Right ventricle myocardium inferior (tissue), 1 donor: ENCODE data around the gene HAUS3. TPM values are rescaled to one million over a fixed set of nuclear protein-coding genes. Genes with fewer than 3 reads are reported as not detected.
A peak's percentile ranks its signal among the peaks of the same experiment; 100 is the strongest.

ENCODE experiments used
- ATAC-seq: fragments of 200-7000 bp; cut with Tn5 transposase; one replicate; pipeline ENCODE4 v1.9.1; 2020; ENCODE audit warnings: mild to moderate bottlenecking, moderate library complexity
- DNase-seq: peaks from one replicate; pipeline ENCODE4 v3.0.0; 2021; ENCODE audit errors: missing footprints
- intact Hi-C: fragments of 100-400 bp; cut with DNase I; formaldehyde crosslinking; loops from one replicate; pipeline ENCODE4 v1.11.0; 2022
- total RNA-seq: library from RNA; stranded (reverse); fragmentation: NEBNext Ultra II Directional; extraction: Animal tissue kit (Norgen Biotek cat#: 25700); gene quantifications from one replicate; pipeline ENCODE4 v1.2.1, GENCODE V29; 2021
- donor health status: DM: no; HTN: yes; CAD: no; lungs with severe emphysema.

HAUS3 gene
- total RNA-seq, 1 donor from 2014 or later, result 7.7 TPM

DNA sequence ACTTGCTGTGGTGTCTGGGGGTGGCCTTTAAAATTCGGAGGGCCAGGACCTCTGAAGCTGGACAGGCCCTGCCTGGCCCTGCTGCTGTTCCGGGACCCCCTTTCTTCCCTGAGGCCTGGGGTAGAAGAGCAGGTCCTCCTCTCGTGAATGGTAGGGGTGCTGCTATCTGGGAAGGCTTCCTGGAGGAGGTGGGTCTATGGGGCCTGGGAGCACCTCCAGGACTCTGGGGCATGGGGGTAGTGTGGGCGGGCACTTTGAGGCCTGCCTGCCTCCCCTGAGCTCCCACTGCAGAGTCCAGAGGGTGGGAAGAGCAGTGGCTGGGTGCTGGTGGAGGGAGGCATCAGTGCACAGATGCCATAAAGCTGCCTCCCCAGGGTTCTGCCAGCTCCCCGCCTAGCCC, 24.9 kb upstream of the HAUS3 start:
- intact Hi-C loops, result loop anchor here (5.0 to 10.0 kb wide), 2 partner anchors 85 to 198 kb away; partner anchors contain the start of gene RNF4
- ATAC-seq (no peak), DNase-seq (no peak)

DNA sequence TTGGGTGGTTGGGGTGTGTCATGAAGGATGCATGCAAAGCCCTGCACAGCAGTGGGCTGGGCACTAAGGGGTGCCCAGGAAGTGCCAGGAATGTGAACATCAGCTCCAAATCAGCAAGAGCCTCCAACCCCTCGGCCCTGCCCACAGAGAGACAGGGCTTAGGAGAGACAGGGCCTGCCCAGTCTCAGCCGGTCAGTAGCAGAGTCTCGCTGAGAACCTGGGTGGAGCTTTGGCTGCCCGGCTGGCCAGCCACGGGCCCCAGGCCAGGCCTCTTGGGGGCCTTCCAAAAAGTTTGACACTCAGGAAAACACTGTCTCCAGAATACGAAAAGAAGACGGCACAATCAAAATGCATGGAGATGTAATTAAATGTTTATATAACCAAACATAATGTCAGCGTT, 24.3 kb upstream of the HAUS3 start:
- ATAC-seq (peak; percentile 41), DNase-seq (peak; percentile 83)
- intact Hi-C loops, result loop anchor here (5.0 to 10.0 kb wide), 2 partner anchors 86 to 199 kb away; partner anchors contain the start of gene RNF4

DNA sequence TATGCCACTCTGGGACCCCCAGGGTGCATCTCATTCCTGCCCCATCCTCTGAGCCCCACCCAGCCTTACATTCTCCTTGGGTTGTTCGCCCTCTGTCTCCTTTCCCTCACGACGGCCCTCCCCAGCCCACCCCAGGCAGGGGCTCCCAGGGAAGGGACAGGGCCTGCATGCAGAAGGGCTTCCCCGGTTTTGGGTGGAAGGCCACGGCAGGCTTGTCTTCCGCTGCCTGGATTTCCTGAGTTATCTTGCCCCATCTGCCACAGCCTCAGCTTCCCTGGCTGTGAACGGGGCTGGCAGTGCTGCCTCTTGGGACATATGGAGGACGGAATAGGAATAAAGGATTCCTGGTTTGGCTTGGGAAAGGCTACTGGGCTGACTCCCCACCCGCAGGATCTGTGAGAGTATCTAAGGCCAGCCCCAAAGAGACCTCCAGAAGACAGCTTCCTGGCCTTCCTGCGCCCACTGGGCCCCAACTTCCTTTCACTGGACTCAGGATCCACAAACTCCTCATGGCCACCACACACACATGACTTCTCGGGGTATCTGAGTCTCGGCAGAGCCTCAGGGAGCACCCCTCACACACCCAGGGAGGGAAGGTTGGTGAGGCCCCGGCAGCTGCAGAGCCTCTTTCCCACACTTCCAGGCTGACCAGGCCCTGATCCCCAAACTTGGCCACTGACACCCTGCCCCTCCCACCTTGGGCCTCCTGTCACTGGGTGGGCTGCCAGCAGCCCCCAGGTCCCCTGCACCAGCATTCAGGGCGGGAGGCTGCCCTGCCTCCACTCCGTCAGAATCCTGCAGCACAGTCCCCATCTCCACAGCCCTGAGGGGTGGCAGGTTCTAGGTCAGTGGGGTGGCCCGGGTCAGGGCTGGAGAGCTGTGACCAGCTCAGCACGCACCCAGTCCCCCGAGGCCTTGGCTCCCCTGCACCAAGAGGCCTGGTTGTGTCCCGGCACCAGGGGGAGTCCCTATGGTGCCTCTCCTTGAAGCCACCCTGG, 23.5 kb upstream of the HAUS3 start:
- ATAC-seq (no peak), DNase-seq (peak; percentile 73)
- intact Hi-C loops, result loop anchor here (5.0 to 10.0 kb wide), 2 partner anchors 87 to 199 kb away; partner anchors contain the start of gene RNF4

DNA sequence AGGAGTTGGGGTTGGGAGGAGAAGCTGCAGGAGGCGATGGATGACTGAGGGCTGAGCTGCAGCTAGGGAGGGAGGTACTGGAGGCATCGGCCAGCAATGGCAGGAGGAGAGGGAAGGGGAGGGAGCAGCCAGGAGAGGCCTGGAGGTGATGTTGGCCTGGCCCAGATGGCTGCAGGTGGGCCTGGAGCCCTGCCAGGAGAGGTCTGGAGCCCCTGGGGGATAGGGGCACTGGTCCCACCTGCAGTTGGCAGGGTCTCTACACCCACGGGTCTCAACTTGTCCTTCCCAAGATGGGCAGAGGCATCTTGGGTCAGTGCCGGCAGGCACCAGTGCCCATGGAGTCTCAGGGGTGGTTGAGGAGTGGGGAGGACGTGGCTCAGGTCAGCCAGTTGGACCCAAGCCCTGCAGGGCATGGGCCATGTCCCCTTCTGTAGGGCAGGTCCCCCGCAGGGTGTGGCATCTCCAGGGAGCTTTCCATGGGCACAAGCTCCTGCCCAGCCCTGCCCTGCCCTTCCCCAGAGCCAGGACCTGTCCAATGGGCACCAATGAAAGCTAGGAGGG, 22.6 kb upstream of the HAUS3 start:
- DNase-seq (peak; percentile 61), ATAC-seq (no peak)
- intact Hi-C loops, result loop anchor here (5.0 to 10.0 kb wide), 3 partner anchors 88 to 493 kb away; partner anchors contain the start of genes RNF4 and TNIP2

DNA sequence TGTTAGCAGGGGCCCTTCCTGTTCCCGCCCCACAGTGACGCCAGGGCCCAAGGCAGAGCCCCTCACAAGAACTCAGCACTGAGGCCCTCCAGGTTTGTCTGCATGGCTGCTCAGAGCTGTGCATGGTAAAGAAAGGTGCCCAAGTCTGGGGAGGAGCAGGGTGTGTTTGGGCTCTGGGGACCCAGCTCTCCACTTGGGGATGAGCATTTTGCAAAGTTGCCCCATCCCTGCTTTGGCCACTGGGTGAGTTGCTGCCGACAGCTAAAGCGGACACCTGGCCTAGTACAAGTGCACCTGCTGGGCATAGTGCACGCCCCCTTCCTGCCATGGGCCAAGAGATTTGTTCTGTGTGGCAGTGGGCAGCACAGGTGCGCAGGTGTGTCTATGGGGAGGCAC, 22.0 kb upstream of the HAUS3 start:
- peak; percentile 48 for DNase-seq
- intact Hi-C loops, result loop anchor here (5.0 to 10.0 kb wide), 2 partner anchors 201 to 493 kb away; partner anchors contain the start of genes RNF4 and TNIP2
- no peak for ATAC-seq

DNA sequence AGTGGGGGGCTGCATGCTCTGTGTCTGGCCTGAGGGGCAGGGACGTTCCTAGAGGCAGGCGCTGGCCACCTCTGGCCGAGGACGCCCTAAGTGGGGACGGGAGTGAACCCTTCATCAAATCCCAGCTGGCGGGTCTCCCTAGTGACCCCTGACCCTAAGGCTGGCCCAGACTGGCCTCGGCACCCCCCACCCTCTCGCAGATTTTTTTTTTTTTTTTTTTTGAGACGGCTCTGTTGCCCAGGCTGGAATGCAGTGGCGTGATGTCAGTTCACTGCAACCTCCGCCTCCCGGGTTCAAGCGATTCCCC, 21.0 kb upstream of the HAUS3 start:
- intact Hi-C loops, result loop anchor here (1.0 to 10.0 kb wide), 3 partner anchors 155 to 494 kb away; partner anchors contain the start of genes CFAP99, RNF4, TNIP2 and ZFYVE28
- no peak for ATAC-seq
- no peak for DNase-seq

DNA sequence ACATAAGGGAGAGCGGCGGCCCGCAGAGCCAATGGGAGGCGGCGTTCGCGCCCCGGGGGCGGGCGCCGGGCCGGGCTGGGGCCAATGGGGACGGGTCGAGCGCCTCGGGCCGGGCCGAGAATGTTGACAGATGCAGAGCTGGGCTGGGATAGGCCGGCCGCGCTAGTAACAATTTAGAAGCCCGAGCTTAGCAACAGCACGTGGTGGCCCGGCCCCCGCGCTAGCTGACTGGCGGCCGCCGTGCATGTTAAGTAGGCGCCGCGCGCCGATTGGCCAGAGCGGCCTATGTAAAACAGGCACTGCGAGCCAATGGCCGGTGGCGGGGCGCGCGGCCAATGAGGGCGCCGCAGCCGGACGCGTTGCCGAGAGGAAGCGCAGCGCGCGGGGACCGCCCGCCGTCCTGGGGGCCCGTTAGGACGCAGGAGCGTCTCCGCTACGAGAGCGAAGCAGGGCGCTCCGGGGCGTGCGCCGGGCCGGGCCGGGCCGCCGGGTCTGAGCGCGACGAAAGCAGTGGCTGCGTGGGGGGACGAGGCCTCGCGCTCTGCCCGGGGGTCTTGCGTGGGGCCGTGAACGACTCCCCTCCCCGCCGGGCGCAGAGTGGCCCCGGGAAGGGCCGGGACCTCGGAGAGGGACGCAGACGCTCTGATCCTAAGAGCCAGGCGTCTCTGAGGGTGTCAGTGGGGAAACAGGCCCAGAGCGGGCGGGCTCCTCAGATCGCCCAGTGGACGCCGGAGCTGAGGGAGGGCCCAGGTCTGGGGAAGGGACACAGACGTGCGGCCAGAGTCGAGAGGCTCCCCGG, 20.4 kb upstream of the HAUS3 start:
- DNase-seq (peak; percentile 100), ATAC-seq (peak; percentile 96)
- intact Hi-C loops, result loop anchor here (1.0 to 10.0 kb wide), 3 partner anchors 156 to 495 kb away; partner anchors contain the start of genes CFAP99, RNF4, TNIP2 and ZFYVE28

DNA sequence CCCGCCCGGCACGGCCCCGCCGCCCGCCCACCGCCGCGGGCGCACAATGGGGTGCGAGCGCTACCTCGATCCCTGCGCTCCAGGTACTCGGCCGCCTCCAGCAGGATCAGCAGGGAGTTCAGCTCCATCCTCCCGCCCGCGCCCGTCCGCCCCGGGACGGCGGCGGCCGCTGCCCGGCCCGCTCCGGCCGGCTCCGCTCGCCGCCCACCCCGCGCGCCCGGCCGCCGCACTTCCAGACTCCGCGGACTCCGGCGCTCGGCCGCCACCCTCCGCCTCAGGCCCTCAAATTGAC, 19.9 kb upstream of the HAUS3 start, which contains the start of gene MXD4:
TSS of gene MXD4 (minus strand) at position 257 of the 292 bp plus-strand sequence. CDS start at position 128, 129 bp downstream.
- intact Hi-C loops, result loop anchor here (1.0 to 10.0 kb wide), 3 partner anchors 157 to 496 kb away; partner anchors contain the start of genes CFAP99, RNF4, TNIP2 and ZFYVE28
- no peak for ATAC-seq
- DNase-seq, result no peak

DNA sequence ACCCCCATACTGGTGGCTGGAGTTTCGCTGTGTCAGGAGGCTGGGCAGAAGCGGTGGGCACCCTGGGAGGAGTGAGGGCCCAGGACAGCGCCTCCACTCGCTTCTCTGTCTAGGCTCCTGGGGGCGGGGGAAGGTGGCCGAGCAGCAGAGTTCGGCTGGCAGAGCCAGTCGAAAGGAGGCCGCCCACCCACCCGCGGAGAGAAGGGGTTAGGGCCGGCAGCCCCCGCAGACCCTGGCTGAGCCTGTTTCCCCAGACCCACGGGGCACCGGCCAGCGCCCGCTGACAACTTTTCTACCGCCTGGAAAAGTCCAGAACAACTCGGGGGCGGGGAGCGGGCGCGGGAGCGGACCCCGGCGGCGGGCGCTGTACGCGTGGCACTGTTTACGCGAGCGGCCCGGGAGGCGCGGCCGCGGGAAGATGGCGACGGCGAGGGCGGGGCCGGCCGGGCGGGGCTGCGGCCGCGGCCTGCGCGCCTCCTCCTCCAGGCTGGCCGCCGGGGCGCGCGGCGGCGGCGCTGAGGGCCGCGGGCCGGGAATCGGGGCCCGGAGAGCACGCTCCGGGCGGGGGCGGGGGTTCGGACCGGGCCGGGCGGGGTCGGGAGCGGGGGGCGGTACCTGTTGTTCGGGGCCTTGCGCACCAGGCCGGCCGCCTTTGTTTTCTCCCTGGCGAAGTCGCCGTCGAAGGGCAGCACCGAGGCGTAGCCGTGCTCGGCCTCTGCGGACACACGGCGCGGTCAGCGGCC, 19.4 kb upstream of the HAUS3 start:
- intact Hi-C loops, result loop anchor here (5.0 to 10.0 kb wide), 2 partner anchors 204 to 496 kb away; partner anchors contain the start of genes RNF4 and TNIP2
- DNase-seq, result peak; percentile 88
- no peak for ATAC-seq

DNA sequence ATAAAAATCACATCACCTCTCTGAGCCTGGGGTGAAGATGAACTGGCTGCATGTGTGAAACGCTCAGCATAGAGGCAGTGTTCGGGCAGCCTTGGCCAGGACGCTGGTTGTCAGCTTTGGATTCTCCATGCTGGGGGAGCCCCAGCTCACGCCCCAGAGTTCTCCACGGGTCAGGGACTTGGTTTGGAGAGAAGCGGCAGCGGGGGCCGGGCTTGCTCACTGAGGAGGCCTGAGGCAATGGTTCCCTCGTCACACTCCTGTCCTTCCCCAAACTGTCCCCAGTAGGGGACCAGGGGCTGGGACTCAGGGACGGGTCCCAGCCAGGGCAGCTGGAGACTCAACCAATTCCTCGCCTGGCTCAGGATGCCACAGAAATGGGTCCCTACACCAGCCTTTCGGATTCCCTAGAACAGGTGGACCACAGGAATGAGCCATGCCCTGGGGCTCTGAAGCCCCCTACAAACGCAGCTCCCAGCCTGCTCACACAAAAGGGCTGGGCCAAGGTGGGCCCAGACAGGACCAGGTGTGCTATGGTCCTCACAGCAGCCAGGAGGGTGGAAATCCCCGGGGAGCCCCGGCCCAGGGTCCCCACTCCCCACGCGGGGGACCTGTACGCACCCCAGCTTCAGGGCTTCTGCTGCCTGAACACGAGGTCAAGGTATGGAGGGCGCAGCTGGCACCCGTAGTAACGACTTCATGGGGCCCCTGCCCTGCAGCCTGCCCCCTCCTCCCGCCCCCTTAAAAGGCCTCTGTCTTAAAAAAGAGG, 18.6 kb upstream of the HAUS3 start:
- ATAC-seq (no peak), DNase-seq (peak; percentile 67)
- intact Hi-C loops, result loop anchor here (5.0 to 10.0 kb wide), 2 partner anchors 204 to 497 kb away; partner anchors contain the start of genes RNF4 and TNIP2

DNA sequence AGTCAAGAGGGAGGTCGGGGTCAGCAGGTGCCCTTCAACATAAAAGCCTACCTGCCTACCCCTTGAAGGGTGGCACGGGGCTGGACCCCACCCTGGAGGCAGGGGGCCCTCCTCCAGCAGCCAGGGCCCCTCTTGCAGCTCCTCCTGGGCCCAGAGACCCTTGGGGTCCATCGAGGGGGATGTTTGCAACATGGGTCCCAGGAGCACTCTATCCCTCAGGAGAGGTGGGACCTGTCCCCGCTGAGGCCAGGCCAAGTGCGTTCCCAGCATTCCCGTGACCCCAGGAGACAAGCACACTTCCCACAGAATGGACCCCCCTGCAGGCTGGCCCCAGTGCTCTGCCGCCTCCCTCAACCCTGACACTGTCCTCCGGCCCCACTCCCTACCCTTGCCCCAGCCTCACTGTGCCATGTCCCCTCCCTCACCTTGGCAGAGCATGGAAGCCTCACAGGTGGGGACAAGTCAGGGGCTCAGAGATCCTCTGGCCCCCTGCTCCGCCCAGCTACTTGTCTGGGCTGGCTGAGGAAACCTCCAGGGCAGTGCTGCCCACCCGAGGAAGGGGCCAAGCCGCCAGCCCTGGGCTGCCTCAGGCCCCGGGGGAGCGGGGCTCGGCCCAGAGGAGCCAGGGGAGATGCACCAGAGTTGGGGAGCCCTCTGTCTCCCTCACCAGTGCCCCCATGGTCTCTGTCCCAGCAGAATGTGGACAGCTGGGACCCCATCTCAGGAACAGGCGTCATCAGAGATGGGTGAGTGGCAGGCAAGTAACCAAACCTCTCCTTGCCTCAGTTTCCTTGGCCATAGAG, 17.8 kb upstream of the HAUS3 start:
- DNase-seq (peak; percentile 53), ATAC-seq (no peak)
- intact Hi-C loops, result loop anchor here (5.0 to 10.0 kb wide), 2 partner anchors 205 to 498 kb away; partner anchors contain the start of genes RNF4 and TNIP2

DNA sequence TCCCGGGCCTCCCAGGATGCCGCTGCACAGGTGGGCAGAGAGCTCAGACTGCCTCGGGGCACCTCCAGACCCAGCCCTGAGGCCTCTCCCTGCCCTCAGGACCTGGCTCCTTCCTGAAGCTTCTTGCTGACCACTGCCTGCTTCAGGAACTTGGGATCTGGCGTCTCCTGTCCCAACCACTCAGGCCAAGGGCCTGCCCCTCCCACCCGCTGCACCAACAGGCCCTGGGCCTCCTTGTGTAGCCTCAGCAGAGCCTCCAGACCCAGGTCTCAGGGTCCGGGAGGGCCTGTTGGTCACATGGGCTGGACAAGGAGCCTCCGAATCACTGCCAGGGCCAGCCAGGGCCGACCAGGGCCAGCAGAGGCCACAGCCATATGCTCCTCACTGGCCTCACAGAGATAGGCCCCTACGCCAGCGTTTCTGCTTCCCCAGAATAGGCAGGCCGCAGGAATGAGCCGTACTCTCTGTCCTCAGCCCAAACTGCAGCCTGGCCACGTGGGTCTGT, 17.2 kb upstream of the HAUS3 start:
- intact Hi-C loops, result no loop called here
- ATAC-seq (no peak), DNase-seq (peak; percentile 64)

DNA sequence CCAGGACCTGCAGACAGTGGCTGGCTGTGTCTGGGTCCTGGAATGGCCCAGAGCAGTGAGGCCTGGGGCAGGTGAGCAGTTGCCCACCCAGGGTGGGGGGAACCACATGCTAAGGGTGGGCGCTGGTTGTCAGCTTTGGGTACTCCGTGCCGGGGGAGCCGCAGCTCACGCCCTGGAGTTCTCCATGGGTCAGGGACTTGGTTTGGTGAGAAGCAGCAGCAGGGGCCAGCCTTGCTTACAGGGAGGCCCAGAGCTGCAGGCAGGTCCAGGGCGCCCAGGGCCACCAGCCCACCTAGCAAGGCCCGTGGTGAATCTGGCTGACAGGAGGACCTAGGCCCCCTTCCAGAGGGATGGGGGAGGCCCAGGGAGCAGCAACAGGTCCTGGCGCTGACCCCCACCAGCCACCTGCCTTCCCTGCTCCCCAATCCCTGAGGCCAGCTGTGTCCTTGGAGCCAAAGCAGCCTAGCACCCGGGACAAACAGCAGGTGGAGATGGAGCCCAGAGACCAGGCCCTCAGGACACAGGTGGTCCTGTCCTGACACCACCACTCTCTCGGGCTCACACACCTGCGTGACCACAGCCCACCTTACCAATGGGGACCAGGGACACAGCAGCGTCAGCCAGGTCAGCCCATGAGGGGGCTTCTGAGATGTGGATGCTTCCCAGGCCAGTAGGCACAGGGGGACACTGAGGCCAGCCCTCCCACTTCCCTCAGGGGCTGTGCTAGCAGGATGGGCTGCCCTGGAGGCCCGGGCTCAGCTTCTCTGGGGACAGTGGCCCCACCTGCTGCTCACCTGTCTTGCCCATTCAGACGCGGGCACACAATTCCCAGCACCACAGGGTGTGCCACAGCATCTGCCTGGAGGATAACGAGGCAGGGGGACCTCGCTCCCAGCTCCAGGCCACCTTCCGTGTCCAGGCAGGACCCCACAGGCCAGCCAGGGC, 16.4 kb upstream of the HAUS3 start:
- intact Hi-C loops, result no loop called here
- DNase-seq (peak; percentile 50), ATAC-seq (no peak)

DNA sequence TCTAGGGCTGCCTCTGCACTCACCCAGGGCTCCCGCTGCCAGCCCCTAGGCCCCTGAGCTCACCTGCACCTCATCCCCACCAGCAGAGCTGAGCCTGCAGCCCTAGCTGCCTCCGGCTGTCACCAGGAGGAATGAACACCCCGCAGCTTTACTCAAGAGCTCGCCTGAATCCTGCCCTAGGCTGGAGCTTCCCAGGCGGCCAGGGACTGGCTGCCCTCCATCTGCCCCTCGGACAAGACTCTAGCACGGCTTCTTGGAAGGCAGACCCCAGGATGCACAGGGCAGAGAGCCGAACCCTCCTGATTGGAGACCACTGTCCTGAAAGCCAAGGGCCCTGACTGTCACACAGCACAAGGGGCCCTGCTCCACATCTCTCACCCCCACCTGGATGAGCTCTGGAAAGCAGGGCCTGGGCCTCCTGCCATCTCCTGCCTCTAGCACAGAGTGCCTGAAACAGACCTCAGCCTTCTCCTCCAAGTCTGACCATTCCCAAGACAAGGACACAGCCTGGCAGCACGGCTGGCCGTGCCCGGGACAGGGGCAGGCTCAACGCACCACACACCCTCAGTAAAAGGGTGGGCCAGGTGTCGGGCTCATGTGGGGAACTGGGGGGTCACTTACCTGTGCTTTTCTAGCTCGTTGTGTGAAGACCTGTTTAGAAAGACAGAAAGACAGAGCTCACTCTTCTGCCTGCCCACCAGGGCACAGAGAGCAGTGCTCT, 15.6 kb upstream of the HAUS3 start:
- peak; percentile 58 for DNase-seq
- no peak for ATAC-seq
- intact Hi-C loops, result loop anchor here (2.0 kb wide), 1 partner anchor 15 kb away; the partner anchor contains the start of genes HAUS3 and POLN
